ENCODE results near the gene VPS13A.
"Not testable (repeated sequence)": the region's sequence is repeated elsewhere in the genome, so short reads cannot be mapped to it uniquely, and the experiment has no call there.

The VPS13A gene

DNA sequence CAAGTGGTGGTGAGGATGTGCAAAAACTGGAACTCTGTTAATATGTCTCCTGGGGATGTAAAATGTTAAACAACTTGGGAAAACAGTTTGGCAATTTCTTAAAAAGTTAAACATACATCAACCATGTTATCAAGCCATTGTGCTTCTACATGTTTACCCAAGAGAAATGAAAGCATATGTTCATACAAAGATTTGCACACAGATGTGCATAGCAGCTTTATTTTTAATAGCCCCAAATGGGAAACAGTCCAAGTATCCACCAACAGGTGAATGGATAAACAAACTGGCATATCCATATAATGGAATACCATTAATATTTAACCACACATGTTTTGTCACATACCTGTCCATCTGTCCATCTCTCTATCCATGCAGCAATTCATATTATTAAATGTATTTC is 6.2 kb downstream of the VPS13A start:
- no peak for DNase-seq (ENCODE audit: low read depth in 2 of 2)

- no peak for DNase-seq (ENCODE audit: low read depth in 2 of 2)
These were observed 10.9 kb downstream of the VPS13A start for GRCh38 chr9:77188242-77188641.

- no peak for DNase-seq (ENCODE audit: low read depth in 2 of 2)
These were observed 17.1 kb downstream of the VPS13A start for GRCh38 chr9:77194423-77194822.

- DNase-seq (ENCODE audit: low read depth in 2 of 2): no peak
These were observed 32.8 kb downstream of the VPS13A start for GRCh38 chr9:77210116-77210515.

- no peak for DNase-seq (ENCODE audit: low read depth in 2 of 2)
These were observed 34.2 kb downstream of the VPS13A start for GRCh38 chr9:77211561-77211960.

GRCh38 chr9:77212801-77213200 is 35.5 kb downstream of the VPS13A start:
- DNase-seq (ENCODE audit: low read depth in 2 of 2): no peak

DNA sequence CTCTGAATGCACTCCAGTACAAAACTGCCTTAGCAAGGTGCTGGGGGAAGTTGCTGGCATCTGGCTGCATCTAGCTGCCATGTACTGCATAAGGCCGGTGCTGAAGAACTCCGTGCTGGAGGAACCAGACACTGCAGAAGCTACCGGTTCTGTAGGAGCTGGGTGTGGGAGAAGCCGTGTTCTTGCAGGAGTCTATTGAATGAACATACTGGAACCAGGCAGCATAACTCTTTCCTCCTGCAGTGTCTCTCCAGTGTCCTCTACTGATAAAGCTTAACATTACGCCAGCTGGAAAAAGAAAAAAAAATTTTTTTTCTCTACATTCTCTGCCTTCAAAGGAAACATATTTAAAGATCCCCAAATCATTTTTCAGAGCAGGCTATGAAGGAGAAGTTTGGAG is 38.5 kb downstream of the VPS13A start:
- no peak for DNase-seq (ENCODE audit: low read depth in 2 of 2)

- no peak for DNase-seq (ENCODE audit: low read depth in 2 of 2)
These were observed 41.3 kb downstream of the VPS13A start for GRCh38 chr9:77218612-77219011.

DNA sequence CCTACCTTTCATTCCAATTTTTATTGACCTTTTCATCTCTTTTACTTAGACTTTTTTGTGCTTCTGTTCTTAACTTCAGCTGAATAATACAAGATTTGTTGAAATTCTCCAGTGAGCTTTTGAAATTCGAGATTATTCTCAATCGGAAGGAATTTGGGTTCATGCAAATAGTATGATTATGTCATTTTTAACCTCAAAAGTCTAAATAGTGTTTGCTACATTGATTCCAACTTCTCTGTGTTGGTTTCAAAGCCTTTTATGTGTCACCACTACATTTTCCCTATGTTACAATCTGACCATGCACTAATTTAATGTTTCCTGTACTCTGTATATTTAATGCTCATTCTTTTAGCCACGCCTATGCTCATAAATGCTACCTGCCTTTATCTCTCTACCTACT is 44.1 kb downstream of the VPS13A start:
- DNase-seq (ENCODE audit: low read depth in 2 of 2): no peak

GRCh38 chr9:77224746-77225312 is 47.5 kb downstream of the VPS13A start:
- DNase-seq (ENCODE audit: low read depth in 2 of 2): no peak

DNA sequence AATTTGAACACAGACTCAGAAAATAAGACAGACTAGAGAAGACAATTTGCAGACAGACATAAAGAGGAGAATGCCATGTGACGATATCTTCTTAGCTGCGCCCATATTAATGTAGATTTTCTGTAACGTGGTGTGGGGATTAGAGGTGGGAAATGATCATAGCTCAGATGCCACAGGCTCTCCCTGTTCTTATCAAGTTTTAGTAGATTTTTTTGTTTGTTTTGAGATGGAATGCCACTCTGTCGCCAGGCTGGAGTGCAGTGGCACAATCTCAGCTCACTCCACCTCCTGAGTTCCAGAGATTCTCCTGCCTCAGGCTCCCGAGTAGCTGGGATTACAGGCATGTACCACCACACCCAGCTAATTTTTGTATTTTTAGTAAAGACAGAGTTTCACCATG is 59.4 kb downstream of the VPS13A start:
- DNase-seq (ENCODE audit: low read depth in 2 of 2): no peak

GRCh38 chr9:77237896-77238295 is 60.6 kb downstream of the VPS13A start:
- DNase-seq (ENCODE audit: low read depth in 2 of 2): no peak

DNA sequence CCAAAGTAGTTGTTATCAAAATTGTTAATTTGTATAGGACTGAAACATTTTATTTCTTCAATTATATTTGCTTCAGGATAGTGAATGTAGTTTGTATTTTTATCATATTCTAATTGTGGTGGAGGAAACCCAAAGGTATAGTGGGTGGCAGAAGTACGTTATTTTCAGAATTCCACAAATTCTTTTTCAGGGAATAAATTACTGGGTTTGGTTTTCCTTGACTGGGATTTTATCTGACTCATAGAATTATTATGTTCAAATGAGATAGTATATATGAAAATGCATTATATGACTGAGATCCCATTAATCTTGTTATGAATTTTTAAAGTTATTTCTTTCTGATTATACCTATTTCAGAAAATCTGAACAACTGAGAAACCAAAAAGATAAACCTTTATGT is 73.7 kb downstream of the VPS13A start:
- no peak for DNase-seq (ENCODE audit: low read depth in 2 of 2)

DNA sequence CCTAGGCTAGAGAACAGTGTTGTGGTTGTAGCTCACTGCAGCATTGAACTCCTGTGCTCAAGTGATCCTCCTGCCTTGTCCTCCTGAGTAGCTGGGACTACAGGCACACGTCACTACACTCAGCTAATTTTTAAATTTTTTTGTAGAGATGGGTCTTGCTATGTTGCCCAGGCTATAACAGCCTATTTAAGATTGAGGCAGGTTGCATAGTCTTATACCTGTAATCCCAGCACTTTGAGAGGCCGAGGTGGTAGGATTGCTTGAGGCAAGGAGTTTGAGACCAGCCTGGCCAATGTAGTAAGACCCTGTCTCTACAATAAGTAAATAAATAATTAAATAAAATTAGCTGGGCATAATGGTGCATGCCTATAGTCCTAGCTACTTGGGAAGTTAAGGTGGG is 79.9 kb downstream of the VPS13A start:
- no peak for DNase-seq (ENCODE audit: low read depth in 2 of 2)

GRCh38 chr9:77261605-77262004 is 84.3 kb downstream of the VPS13A start:
- DNase-seq (ENCODE audit: low read depth in 2 of 2): no peak

- not testable (repeated sequence) for DNase-seq (ENCODE audit: low read depth in 2 of 2)
These were observed 90.4 kb downstream of the VPS13A start for GRCh38 chr9:77267762-77268161.

- DNase-seq (ENCODE audit: low read depth in 2 of 2): no peak
These were observed 93.8 kb downstream of the VPS13A start for GRCh38 chr9:77271023-77271690.

DNA sequence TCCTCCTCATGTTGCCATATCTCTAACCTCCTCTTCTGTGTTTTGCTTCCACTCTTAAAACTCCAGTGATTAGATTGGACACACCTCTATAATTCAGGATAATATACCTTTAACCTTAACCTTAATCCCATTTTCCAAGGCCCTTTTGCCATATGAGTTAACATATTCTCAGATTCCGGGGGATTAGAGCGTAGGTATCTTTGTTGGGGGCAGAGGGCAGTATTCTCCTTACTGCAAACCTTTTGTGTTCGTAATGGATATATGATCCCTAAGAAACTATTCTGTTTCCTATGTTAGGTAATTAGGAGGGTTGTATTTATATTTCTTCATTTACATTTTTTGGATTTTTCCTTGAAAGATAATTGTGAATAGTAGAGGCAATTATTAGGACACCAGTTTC is 99.5 kb downstream of the VPS13A start:
- DNase-seq (ENCODE audit: low read depth in 2 of 2): no peak

- no peak for DNase-seq (ENCODE audit: low read depth in 2 of 2)
These were observed 100.4 kb downstream of the VPS13A start for GRCh38 chr9:77277719-77278118.

- no peak for DNase-seq (ENCODE audit: low read depth in 2 of 2)
These were observed 106.7 kb downstream of the VPS13A start for GRCh38 chr9:77283991-77284390.

GRCh38 chr9:77284616-77285015 is 107.3 kb downstream of the VPS13A start:
- DNase-seq (ENCODE audit: low read depth in 2 of 2): no peak

DNA sequence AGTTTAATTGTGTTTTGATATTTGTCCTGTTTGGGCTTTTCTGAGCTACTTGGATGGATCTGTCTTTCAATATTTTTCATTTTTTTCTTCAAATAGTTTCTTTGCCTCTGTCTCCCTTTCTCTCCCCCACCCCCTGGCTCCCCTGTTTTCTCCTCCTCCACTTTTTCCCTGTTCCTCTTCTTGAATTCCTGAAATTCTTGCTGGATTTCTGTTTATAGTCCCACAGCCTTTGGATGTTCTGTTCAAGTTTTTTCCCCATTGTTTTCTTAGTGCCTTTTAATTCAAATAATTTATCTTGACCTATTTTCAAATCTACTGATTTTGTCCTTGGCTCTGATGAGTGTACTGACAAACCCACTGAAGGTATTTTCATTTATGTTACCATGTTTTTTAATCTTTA is 113.0 kb downstream of the VPS13A start:
- DNase-seq (ENCODE audit: low read depth in 2 of 2): no peak

DNA sequence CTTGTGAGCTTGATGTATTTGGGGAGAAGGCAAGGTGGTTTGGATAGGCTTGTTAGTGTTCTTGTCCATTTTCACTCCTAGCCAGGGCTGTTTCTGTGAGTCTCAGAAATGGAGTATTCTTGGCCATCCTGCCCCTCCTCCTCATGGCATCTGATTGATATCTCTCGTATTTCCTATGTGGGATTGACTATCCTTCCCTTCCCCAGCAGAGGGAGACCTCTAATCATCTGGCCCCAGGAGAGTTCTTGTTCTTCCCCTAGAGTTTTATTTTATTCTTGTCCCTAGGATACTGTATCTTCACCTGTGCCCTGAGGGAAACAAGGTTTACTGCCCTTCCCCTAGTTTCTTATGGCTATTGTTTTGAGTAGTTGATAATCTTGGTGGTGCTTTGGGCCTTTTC is 114.4 kb downstream of the VPS13A start:
- no peak for DNase-seq (ENCODE audit: low read depth in 2 of 2)

- DNase-seq (ENCODE audit: low read depth in 2 of 2): no peak
These were observed 116.6 kb downstream of the VPS13A start for GRCh38 chr9:77293949-77294348.
